ENCODE data around the gene STK10.
"Not testable (repeated sequence)": the region's sequence is repeated elsewhere in the genome, so short reads cannot be mapped to it uniquely, and the experiment has no call there.

Gene STK10

DNA sequence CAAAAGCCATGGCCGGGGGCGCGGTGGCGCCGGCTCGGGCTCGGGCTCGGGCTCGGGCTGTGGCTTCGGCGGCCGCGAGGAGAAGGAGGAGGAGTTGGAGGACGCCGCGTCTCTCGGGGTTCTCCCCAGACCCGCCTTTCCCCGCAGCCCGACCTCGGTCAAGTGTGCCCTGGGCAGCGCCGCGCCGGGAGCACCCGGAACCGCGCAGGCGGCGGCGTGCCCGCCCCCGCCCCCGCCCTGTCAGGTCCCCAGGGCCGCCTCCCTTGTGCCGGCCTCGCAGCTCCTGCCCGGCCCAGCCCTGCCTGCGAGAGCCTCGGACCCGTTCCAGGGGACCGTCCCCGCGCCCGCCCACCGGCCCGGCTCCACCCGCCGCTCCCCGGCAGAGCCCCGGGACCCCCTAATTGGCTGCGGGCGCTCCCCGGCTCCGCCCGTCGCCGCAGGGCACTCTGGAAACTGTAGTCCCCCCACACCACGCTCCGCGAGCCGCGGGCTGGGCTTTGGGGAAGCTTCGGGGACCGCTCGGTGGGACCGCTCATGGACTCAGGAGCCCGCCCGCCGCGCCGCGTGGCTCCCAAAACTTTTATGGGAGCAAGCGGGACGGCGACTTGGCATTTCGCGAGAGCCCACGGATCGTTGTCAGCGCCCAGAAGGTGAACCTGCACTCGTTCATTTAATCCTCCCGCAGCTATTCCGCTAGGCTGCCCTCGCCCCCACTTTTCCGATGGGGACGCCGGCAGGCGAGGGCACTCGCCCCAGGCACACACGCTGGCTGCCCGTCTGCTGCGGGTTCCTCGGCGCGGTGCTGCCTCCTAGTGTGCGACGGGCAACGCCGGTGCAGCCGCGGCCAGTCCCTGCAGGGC, at the start of gene STK10:
Gene STK10, minus strand, starts transcription at position 192 of the 860 bp plus-strand sequence. Its CDS starts 182 bp downstream, at position 10.
- DNase-seq = peak; percentile 79

DNA sequence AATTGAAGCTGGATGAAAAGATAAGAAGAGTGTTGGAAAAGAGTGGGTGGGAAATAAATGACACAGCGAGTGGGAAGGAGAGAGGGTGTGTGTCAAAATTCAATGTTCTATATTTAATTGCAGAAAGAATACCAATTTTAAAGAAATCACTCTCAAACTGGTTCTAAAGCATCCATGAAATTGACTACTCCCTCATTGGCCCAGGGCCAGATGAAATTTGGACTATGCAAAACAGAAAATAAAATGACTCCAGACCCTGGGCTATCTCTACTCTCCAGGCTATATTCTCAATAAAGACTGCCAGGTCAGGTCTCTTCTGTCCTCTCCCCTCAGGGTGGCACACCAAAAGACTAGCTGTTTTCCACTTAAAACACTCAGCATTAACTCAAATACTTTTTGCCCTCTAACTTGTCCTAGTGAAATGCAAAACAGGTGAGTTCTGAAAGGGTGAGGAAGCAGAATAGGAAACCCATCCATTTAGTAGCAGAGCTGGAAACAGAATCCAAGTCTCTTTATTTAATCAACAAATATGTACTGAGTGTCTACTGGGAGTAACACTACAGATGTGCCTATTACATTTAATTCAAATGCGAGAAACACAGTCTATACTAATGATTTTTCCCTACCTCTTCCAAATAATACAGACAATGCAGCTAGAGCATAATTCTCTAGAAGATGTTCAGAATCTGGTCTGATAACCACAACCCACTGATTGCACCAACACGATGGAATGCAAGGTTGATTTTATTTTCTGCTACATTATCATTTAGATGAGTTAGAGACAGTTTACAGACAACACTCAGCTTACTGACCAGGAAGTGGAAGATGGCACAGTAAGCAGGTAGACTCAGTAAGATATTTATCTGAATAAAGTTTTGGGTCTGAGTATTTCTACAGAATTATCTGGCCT, 48.1 kb upstream of the STK10 start:
- no peak for DNase-seq

DNA sequence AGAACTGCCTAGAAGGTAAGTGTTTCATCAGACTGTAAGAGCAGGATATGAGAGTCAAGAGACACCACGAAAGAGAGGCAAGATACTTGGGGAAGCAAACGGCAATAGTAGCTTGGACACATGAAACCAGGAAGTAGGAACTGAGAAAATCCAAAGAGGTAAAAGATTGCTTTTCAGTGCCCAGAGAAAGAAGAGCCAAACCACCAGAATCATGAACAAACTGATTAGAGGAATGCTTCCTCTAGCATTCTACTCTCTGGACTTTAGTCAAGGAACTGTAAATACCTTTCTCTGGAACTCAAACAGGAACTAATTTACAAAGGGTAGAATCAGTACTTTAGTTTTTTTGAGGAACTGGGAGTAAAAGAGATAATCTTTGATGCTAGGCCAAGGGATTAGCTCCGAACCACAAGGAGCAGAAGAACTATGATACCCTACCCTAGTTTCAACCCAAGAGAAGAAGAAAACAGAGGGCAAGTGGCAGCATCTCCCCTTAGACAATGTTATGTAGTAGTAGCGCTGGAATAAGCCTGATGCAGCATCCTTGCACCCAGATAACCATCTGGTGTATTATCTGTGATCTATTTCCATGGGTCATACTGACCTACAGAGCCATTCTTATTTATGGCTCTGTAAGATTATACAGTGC, 47.2 kb upstream of the STK10 start:
- DNase-seq = no peak

DNA sequence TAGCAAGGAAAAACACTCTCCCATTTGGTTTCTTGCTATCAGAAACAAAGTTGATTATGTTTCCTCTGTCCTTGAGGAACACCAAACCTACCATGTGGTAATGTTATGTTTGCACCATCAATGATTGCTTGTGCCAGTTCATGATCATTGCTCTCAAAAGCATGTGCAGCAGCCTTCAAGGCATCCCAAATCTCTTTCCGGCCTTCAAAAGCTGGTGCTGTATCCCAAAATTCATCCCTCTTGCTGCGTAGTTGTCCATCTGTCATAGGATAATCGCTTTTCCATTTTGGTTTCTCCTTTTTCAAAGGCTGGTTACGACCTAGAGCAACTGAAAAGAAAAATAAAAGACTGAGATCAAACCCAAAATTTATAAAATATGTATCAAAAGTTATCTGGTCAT, 46.0 kb upstream of the STK10 start:
- no peak for DNase-seq

DNA sequence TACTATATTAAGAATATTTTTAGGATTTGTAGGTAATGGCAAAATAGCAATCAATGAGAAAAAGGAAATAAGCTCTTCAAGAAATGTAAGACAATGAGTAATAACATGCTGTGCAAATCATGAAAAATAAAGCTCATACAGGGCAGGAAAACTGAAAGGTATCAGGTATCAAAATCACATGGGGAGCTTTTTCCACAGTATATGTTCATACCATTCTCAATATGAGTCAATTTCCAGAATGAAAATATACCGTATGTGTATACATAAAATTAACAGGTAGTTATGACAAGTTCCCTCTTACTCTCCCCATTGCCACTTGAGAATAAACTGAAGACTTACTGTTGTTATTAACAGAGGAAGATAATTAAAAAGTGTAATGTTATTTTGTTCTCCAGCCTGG, 41.9 kb upstream of the STK10 start:
- DNase-seq = no peak

DNA sequence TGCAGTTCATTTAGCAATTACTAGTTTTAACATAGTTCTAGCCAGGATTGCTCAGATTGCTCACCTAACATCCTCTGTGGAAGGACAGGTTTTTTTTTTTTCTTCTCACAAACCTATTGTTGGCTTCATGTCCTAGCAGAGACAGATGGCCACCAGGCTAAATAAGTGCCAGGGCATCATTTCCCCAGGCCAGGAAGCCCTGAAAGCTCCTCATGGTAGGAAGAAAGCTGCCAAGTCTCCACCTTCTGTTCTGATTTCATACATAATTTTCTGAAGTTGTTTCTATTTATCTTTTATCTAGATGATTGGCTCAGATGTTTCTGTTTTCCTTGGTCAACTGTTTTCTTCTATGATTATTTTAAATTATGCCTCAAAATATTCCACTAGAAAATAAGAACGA, 37.0 kb upstream of the STK10 start:
- no peak for DNase-seq

DNA sequence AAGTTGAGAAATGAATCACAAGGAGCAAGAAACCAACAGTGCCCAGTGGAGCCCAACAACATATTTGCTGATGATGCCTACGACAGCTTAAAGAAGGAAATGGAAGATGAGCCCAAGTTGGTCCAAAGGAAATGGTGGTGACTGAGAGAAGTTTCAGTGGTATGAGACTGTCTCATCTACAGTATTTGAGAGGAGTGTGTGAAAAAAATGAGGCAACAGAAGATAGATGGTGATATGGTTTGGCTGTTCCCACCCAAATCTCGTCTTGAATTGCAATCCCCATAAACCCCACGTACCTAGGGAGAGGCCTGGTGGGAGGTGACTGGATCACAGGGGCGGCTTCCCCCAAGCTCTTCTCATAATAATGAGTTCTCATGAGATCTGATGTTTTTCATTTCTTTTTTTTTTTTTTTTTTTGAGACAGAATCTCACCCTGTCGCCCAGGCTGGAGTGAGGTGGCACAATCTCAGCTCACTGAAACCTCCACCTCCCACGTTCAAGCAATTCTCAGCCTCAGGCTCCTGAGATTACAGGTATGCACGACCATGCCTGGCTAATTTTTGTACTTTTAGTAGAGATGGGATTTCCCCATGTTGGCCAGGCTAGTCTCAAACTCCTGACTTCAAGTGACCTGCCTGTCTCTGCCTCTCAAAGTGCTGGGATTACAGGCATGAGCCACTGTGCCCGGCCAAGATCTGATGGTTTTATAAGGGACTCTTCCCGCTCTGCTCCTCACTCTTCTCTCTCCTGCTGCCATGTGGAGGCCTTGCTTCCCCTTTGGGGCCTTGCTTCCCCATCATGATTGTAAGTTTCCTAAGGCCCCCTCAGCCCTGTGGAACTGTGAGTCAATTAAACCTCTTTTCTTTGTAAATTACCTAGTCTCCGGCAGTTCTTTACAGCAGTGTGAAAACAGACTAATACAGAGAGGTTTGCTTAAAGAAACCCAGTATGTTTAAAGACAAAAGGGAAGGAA, 36.2 kb upstream of the STK10 start:
- DNase-seq = no peak

DNA sequence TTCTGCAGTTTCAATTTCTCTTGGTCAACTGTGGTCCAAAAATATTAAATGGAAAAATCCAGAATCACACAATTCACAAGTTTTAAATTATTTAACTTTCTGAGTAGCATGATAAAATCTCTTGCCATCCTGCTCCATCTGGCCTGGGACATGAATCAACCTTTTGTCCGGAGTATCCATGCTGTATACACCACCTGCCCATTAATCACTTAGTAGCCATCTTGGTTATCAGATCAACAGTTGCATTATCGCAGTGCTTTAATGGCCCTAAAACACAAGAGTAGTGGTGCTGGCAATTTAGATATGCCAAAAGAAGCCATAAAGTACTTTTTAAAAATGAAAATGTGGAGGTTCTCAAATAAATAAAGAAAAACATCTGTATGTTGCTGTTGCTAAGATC, 31.3 kb upstream of the STK10 start:
- DNase-seq = no peak

DNA sequence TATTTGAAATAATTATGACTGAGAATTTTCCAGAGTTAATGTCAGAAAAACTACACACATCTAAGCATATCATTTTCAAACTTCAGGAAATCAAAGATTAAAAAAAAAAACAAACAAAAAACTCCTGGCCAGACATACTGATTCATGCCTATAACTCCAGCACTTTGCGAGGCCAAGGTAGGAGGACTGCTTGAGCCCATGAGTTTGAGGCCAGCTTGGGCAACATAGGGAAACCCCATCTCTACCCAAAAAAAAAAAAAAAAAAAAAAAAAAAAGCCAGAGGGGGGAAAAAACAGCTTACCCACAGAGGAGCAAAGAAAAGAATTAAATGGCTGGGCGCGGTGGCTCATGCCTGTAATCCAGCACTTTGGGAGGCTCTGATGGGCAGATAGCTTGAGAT, 28.3 kb upstream of the STK10 start:
- DNase-seq = no peak

DNA sequence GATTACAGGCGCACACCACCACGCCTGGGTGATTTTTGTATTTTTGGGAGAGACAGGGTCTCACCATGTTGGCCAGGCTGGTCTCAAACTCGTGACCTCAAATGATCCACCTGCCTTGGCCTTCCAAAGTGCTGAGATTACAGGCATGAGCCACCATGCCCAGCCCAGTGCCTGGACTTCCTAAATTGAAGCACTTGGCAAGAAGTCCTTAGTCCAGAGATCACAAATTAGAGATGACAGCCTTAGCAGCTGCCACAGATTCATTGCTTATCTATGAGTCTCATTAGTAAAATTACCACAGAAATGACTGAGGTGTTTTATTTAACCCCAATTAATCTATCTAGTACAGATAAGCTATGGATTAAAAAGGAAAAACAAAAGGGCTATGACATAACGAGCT, 25.1 kb upstream of the STK10 start:
- no peak for DNase-seq

DNA sequence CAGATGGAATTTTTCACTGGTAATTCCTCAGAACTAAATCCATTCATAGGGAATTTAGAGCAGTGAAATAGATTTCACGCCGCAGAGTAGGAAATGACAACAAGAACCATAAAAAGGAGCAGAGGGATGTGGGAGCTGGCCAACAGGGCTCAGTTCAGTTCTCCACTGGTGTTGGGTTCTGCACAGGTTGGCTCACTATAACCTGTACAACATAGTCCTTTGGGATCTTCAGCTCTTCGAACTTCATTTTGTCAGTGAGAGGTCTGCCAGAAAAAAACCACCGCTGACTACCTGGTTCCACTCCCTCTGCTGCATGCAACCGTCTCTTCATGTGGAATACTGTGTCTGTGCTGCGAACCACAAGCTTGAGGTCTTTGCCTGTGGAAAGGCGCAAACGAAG, 23.7 kb upstream of the STK10 start:
- DNase-seq = no peak

DNA sequence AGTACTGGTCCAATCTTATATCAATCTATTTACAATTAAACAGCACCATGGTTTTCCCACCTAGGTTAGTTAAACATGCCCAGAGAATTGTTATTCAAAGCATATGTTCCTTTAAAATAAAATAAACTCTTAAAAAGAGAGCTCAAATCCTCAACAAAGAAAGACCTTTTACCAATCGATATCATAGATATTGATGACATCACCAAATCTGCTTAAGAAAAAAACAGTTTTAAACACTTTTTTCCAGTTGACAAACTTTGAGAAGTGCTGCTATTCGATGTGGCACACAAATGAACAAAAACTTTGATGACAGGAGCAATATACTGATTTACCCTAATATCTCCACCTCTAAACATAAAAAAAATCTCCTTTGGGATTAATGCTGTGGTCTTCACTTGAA, 21.7 kb upstream of the STK10 start:
- no peak for DNase-seq

DNA sequence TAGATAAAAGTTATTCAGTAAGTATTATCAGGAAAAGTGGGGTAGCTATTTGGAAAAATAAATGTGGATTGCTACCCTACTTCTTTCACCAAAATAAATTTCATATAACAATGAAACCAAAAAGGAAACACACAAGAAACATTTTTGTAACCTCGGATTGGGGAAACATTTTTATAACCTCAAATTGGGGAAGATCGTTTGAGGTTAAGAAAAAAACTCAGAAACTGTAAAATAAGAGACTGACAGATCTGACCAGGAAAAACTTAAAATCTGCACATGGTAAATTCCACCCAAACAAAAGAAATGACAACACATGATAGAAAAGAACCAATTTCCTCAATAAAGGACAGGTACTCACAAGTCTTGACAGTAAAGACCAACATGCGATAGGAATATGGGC, 19.5 kb upstream of the STK10 start:
- DNase-seq = no peak

DNA sequence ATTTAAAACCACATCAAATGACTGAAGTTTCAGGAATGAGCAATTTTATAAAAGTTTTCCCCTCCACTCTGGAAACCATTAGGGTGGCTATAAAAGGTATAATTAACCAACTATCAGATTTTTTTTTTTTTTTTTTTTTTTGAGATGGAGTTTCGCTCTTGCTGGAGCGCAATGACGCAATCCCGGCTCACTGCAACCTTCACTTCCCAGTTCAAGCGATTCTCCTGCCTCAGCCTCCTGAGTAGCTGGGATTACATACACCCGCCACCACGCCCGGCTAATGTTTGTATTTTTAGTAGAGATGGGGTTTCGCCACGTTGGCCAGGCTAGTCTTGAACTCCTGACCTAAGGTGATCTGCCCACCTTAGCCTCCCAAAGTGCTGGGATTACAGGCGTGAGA, 18.0 kb upstream of the STK10 start:
- not testable (repeated sequence) for DNase-seq

DNA sequence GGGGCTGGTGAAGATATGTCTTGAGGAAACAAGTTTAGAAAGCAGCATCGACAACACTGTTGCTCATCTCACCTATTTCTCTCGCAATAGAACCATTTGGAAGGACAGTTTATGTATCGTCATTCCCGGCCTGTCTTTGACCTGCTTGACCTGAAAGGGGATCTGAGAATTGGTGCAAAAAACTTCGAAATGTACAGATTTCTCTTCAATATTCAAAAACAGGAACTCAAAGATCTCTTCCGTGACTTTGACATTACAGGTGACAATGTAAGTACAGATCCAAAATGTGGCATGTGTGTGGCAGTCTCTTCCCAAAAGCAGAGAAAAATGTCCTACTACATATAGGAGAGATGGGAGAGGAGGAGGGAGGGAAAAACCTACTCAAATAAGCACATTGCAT, 12.5 kb upstream of the STK10 start:
- no peak for DNase-seq

DNA sequence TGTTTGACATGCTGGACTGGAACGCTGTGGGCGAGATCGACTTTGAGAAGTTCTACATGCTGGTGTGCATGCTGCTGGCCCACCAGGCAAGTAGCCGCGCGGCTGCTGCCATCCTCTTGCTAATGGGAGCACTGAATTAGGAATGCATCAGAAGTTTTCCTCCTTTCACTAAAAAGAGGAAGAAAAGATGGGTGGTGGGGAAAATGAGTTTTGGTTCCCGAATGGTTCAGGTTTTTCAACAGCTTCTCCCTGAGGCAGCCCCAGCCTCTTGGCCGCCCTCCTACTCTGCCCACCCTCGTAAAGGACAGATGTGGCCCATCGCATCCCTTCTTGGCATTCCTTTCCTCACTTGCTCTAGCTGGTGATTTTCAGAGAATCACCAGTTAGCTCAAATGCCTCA, 11.4 kb upstream of the STK10 start:
- no peak for DNase-seq

DNA sequence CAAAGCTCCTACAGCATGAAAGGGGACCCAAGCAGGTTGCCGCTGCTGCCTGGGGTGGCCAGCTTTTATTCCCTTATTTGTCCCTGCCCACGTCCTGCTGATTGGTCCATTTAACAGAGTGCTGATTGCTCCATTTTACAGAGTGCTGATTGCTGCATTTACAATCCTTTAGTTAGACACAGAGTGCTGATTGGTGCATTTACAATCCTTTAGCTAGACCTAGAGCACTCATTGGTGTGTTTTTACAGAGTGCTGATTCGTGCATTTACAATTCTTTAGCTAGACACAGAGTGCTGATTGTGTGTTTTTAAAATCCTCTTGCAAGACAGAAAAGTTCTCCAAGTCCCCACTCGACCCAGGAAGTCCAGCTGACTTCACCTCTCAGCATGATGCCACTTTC, 9.8 kb upstream of the STK10 start:
- not testable (repeated sequence) for DNase-seq

DNA sequence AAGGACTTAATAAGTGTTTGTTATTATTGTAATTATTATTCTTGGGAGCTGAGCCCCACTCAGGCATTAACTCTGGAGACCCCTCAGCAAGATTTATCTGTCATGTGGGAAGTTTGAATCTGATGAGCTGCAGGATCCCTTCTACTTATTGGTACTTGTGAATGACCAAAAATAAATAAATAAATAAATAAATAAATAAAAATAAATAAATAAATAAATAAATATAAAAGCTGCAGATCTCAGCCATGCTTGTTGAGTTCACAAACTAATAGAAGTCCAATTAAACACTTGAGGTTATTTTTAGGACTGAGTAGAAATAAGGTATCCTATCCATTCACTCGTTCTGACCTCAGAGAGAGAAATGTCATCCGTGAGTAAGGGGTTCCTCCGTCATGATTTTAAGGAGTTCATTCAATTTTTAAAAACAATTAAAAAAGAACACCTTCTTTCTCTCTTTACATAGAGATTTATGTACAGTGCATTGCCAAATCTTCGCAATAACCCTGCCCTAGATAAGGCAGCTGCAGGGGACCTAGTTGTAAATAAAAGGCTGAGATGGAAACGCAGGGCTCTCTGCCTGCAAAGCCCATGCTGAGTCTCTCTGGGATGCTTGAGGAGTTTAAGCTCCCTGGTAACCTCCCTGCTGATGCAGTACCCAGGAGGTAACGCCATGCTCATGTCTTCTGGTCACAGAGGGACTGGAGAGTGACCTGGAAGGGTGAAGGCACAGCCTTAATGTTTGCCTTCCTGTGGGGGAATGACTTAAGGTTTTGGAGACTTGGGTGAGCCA, 7.2 kb upstream of the STK10 start:
- DNase-seq = no peak

DNA sequence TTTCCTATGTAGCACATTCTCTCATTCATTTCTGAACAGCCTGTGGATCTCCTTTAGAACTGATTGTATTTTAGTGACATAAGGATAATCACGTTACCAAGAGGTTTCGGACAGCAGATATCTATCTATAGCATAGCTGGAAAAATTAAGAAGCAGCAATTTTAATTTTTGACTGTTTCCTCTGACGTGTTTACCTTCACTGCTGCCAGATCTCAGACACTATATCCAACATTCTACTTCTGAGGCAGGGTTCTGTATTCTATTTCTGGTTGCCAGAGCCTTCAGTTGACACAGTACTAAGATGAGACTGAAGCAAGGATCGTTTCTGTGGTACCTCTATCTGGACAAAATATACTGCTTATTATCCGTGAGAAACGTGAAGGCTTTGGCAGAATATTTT, 5.8 kb upstream of the STK10 start, which contains the start of gene EFCAB9:
Gene EFCAB9, plus strand, starts transcription at position 301 of the 400 bp plus-strand sequence. Its CDS starts 1 bp downstream, at position 302.
- no peak for DNase-seq

DNA sequence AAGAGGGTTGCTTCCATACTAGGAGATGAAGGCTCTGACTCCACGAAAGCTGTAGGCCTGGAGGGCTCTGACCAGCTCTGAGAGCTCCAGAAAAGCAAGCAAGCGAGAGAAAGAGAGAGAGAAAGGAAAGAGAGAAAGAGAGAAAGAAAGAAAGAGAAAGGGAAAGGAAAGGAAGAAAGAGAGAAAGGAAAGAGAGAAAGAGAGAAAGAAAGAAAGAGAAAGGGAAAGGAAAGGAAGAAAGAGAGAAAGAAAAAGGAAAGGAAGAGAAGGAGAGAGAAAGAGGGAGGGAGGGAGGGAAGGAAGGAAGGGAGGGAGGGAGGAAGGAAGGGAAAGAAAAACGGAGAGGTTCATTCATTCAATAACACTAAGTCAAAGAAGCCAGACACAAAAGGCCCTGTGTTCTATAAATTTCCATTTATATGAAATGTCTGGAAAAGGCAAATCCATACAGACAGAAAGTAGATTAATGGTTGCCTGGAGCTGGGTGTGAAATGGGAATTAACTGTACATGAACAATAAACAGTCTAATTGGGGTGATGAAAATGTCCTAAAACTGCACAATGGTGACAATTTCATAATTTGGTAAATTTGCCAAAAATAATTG, 1.8 kb upstream of the STK10 start:
- DNase-seq = no peak

All from amniotic stem cell (primary cell).